ENCODE measurements around the gene GZMM. TPM values are rescaled to one million over a fixed set of nuclear protein-coding genes. Genes with fewer than 3 reads are reported as not detected.
A peak's percentile ranks its signal among the peaks of the same experiment; 100 is the strongest.

Gene GZMM
- total RNA-seq, 2 donors from 2014 or later: 5.3 TPM; not detected in 1

GRCh38 chr19:566844-567243, 23.0 kb downstream of the GZMM start:
- no peak overlapping the region for H3K4me3 ChIP-seq
- ATAC-seq: no peak
- H3K4me1 ChIP-seq: peaks cover 8% of the 10 kb centered on the region
- H3K36me3 ChIP-seq (replicated peaks in 1 of 2; ENCODE audit: insufficient read depth in 1 of 2, low read depth in 2 of 2): no peaks in the 10 kb centered on the region
- DNase-seq: no peak
- intact Hi-C loops (cut with DNase I): no loop called here
- 77 to 79% methylated on average over 16 of the region's 16 CpGs for WGBS, 2 donors
- no peaks in the 10 kb centered on the region for H3K9me3 ChIP-seq
- peak overlapping the region in 1 of 4 donors; percentile 37 for H3K27ac ChIP-seq
- H3K27me3 ChIP-seq: no peaks in the 10 kb centered on the region
- TF ChIP-seq POLR2A (IDR thresholded peaks at IDR 0.05): no peak
- TF ChIP-seq, protein P1, sequence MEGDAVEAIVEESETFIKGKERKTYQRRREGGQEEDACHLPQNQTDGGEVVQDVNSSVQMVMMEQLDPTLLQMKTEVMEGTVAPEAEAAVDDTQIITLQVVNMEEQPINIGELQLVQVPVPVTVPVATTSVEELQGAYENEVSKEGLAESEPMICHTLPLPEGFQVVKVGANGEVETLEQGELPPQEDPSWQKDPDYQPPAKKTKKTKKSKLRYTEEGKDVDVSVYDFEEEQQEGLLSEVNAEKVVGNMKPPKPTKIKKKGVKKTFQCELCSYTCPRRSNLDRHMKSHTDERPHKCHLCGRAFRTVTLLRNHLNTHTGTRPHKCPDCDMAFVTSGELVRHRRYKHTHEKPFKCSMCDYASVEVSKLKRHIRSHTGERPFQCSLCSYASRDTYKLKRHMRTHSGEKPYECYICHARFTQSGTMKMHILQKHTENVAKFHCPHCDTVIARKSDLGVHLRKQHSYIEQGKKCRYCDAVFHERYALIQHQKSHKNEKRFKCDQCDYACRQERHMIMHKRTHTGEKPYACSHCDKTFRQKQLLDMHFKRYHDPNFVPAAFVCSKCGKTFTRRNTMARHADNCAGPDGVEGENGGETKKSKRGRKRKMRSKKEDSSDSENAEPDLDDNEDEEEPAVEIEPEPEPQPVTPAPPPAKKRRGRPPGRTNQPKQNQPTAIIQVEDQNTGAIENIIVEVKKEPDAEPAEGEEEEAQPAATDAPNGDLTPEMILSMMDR (IDR thresholded peaks at IDR 0.05): no peak

- no peak for TF ChIP-seq POLR2A (IDR thresholded peaks at IDR 0.05)
- TF ChIP-seq, protein P1 (IDR thresholded peaks at IDR 0.05): no peak
- Histone ChIP-seq H3K27me3 (no peaks in the 10 kb centered on the region), H3K27ac (no peak overlapping the region), H3K4me1 (peaks cover 8% of the 10 kb centered on the region), H3K36me3 (replicated peaks in 1 of 2; ENCODE audit: insufficient read depth in 1 of 2, low read depth in 2 of 2) (no peaks in the 10 kb centered on the region), H3K4me3 (no peak overlapping the region), H3K9me3 (no peaks in the 10 kb centered on the region)
- 86 to 90% methylated on average over 14 to 22 of the region's 22 CpGs for WGBS, 2 donors
- intact Hi-C loops (cut with DNase I): no loop called here
- ATAC-seq (no peak), DNase-seq (no peak)
Observed at GRCh38 chr19:567296-567900, 23.5 kb downstream of the GZMM start.

- DNase-seq (no peak), ATAC-seq (no peak)
- H3K36me3 ChIP-seq (replicated peaks in 1 of 2; ENCODE audit: insufficient read depth in 1 of 2, low read depth in 2 of 2): no peaks in the 10 kb centered on the region
- no peak overlapping the region for H3K4me3 ChIP-seq
- H3K27me3 ChIP-seq: no peaks in the 10 kb centered on the region
- 78 to 84% methylated on average over 15 to 17 of the region's 25 CpGs for WGBS, 2 donors
- no peak overlapping the region for H3K27ac ChIP-seq
- intact Hi-C loops (cut with DNase I): no loop called here
- peaks cover 30% of the 10 kb centered on the region for H3K4me1 ChIP-seq
- H3K9me3 ChIP-seq: no peaks in the 10 kb centered on the region
- TF ChIP-seq POLR2A (IDR thresholded peaks at IDR 0.05): no peak
- TF ChIP-seq, protein P1 (IDR thresholded peaks at IDR 0.05): no peak
Observed at GRCh38 chr19:570251-570686, 26.4 kb downstream of the GZMM start.

DNA sequence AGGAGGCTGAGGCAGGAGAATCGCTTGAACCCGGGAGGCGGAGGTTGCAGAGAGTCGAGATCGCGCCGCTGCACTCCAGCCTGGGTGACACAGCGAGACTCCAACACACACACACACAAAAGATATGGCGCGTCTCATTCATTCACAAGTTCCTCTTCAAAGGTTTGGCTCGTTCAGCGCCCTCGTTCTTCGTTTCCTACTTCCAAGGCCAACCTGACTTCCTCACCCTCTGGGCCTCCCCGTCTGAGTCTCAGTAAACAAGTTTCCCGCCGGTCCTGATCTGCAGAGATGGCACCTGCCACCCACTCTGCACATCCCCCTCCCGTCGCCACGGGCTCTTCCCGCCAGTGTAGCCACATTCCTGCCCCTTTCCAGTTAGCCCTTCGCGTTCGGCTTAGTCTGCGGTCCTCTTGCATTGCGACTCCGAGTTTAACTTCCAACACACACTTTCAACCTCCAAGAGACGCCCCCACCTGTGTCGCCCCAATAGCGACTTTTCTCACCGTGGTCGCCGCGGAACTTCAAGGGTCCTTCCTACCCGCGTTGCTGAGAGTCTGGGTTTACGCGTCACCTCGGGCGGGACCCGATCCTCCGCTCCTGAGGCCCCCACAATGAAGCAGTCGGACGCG, 27.2 kb downstream of the GZMM start:
- TF ChIP-seq, protein P1 (IDR thresholded peaks at IDR 0.05): no peak
- peak in 1 of 3 donors; percentile 27 for TF ChIP-seq POLR2A (IDR thresholded peaks at IDR 0.05)
- DNase-seq (peak; percentile 38 to 59 (median 44)), ATAC-seq (no peak)
- H3K27me3 ChIP-seq: no peaks in the 10 kb centered on the region
- H3K4me1 ChIP-seq: peaks cover 37% of the 10 kb centered on the region
- no peaks in the 10 kb centered on the region for H3K36me3 ChIP-seq (replicated peaks in 1 of 2; ENCODE audit: insufficient read depth in 1 of 2, low read depth in 2 of 2)
- H3K27ac ChIP-seq: peak overlapping the region in 3 of 4 donors; percentile 71 to 94 (median 83)
- intact Hi-C loops (cut with DNase I): no loop called here
- WGBS, 2 donors: 3 to 4% methylated on average over 27 to 45 of the region's 45 CpGs
- peak overlapping the region in 1 of 2 donors; percentile 27 for H3K4me3 ChIP-seq
- no peaks in the 10 kb centered on the region for H3K9me3 ChIP-seq

All from body of pancreas (tissue), 4 donors.